Loucy (cell line): ENCODE data around the gene HPS6.

Source experiments
- CTCF ChIP-seq: fragments of 200-600 bp; sonication (generic); conservative IDR thresholded peaks from 2 replicates; pipeline ENCODE4 v1.5.1; 2014; ENCODE audit warnings: mild to moderate bottlenecking, antibody characterized with exemption, low read length
- EZH2phosphoT487 ChIP-seq: fragments of 200-600 bp; IDR thresholded peaks from 2 replicates; pipeline ENCODE4 v1.6.1; 2018; ENCODE audit warnings: antibody characterized with exemption, mild to moderate bottlenecking, moderate library complexity, borderline replicate concordance

GRCh38 chr10:102068216-102068615 lies 3.1 kb downstream of the HPS6 start:
- no peak for TF ChIP-seq CTCF
- no peak for TF ChIP-seq EZH2phosphoT487
